ENCODE data around the gene VASH2.

DNA sequence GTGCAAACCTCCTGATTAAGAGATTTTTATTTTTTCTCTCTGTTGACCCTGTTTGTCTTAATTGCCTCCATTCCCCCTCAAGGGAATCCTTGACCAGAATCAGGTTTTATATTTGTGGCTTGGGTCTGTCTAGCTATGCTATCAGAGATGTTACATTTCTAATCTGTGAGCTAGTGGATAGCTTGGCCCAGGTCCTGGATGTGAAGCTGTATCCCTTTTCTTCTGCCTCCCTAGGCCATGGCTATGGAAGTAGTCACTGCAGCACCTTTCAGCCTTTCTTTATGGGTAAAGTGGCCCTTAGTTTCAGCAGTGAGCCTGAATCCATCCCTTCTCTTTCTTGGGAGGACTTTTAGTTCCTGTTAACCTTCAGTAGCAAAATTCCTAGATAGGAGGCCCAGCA lies 82.3 kb downstream of the VASH2 start:
- TF ChIP-seq YY1 (IDR thresholded peaks at IDR 0.05; ENCODE audit: low read depth) = no peak
- no peak for TF ChIP-seq EP300 (IDR thresholded peaks at IDR 0.05; ENCODE audit: borderline replicate concordance)
- TF ChIP-seq CEBPB (IDR thresholded peaks at IDR 0.05) = no peak
- no peak for TF ChIP-seq TEAD4 (IDR thresholded peaks at IDR 0.05)
- no peak for TF ChIP-seq NFIC (IDR thresholded peaks at IDR 0.05)
- TF ChIP-seq ZBTB7A (IDR thresholded peaks at IDR 0.05; ENCODE audit: low read depth) = no peak
- TF ChIP-seq, protein P1, sequence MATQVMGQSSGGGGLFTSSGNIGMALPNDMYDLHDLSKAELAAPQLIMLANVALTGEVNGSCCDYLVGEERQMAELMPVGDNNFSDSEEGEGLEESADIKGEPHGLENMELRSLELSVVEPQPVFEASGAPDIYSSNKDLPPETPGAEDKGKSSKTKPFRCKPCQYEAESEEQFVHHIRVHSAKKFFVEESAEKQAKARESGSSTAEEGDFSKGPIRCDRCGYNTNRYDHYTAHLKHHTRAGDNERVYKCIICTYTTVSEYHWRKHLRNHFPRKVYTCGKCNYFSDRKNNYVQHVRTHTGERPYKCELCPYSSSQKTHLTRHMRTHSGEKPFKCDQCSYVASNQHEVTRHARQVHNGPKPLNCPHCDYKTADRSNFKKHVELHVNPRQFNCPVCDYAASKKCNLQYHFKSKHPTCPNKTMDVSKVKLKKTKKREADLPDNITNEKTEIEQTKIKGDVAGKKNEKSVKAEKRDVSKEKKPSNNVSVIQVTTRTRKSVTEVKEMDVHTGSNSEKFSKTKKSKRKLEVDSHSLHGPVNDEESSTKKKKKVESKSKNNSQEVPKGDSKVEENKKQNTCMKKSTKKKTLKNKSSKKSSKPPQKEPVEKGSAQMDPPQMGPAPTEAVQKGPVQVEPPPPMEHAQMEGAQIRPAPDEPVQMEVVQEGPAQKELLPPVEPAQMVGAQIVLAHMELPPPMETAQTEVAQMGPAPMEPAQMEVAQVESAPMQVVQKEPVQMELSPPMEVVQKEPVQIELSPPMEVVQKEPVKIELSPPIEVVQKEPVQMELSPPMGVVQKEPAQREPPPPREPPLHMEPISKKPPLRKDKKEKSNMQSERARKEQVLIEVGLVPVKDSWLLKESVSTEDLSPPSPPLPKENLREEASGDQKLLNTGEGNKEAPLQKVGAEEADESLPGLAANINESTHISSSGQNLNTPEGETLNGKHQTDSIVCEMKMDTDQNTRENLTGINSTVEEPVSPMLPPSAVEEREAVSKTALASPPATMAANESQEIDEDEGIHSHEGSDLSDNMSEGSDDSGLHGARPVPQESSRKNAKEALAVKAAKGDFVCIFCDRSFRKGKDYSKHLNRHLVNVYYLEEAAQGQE (IDR thresholded peaks at IDR 0.05; ENCODE audit: low read depth) = no peak
- TF ChIP-seq TCF12 (IDR thresholded peaks at IDR 0.05; ENCODE audit: low read depth) = no peak
- no peak for TF ChIP-seq RAD21 (IDR thresholded peaks at IDR 0.05; ENCODE audit: low read depth)
- no peak for TF ChIP-seq TAF1 (IDR thresholded peaks at IDR 0.05; ENCODE audit: low read depth)
- no peak for TF ChIP-seq FOXM1 (IDR thresholded peaks at IDR 0.05; ENCODE audit: borderline replicate concordance, low read depth)

Measured in Ishikawa (cell line).